Mucosa of descending colon (tissue), 3 donors: ENCODE results near the gene DDX17. TPM values are rescaled to one million over a fixed set of nuclear protein-coding genes. Genes with fewer than 3 reads are reported as not detected.

ENCODE experiments used
- ATAC-seq: fragments of 200-7000 bp; cut with Tn5 transposase; one replicate; pipeline ENCODE4 v1.9.1; 2020; ENCODE audit warnings: mild to moderate bottlenecking, moderate library complexity
- DNase-seq, 3 donors: peaks; one replicate each; pipeline ENCODE4 v3.0.0-alpha.2; 2020
- H3K36me3 ChIP-seq: fragments of 200-600 bp; one replicate; pipeline ENCODE4 v1.8.0; 2021; ENCODE audit warnings: low read depth, mild to moderate bottlenecking
- H3K4me1 ChIP-seq: fragments of 200-600 bp; one replicate; pipeline ENCODE4 v1.8.0; 2021; ENCODE audit warnings: low read depth, mild to moderate bottlenecking
- H3K4me3 ChIP-seq: fragments of 200-600 bp; one replicate; pipeline ENCODE4 v1.8.0; 2021; ENCODE audit warnings: mild to moderate bottlenecking
- H3K9me3 ChIP-seq: fragments of 200-600 bp; one replicate; pipeline ENCODE4 v1.8.0; 2021; ENCODE audit warnings: mild to moderate bottlenecking
- CTCF ChIP-seq: fragments of 200-600 bp; IDR thresholded peaks from one replicate; pipeline ENCODE4 v1.8.0; 2022; ENCODE audit warnings: antibody characterized with exemption, mild to moderate bottlenecking
- intact Hi-C, 2 donors: fragments of 100-400 bp; cut with DNase I in 1 of 2; cut with micrococcal nuclease in 1 of 2; formaldehyde crosslinking; loops; one replicate each; pipeline versions ENCODE4 v1.11.0 to v1.11.1; 2022; cut with DNase I, micrococcal nuclease
- total RNA-seq, 3 donors: library from RNA; stranded (reverse); fragmentation: NEBNext Ultra II Directional in 2 of 3; extraction: Animal tissue kit (Norgen Biotek cat#: 25700) in 2 of 3; gene quantifications; one replicate each; pipeline versions ENCODE4 v1.2.1 to v1.2.4, GENCODE V29; 2021 to 2023
- donor health status: DM: no; HTN: no; CAD: no; lungs with moderate emphysema.
- donor health status: DM: no; HTN: no; CAD: no.
- donor health status: DM: no; HTN: yes; CAD: no.

The DDX17 gene
- total RNA-seq, 3 donors from 2014 or later: 279 to 464 (median 363) TPM

DNA sequence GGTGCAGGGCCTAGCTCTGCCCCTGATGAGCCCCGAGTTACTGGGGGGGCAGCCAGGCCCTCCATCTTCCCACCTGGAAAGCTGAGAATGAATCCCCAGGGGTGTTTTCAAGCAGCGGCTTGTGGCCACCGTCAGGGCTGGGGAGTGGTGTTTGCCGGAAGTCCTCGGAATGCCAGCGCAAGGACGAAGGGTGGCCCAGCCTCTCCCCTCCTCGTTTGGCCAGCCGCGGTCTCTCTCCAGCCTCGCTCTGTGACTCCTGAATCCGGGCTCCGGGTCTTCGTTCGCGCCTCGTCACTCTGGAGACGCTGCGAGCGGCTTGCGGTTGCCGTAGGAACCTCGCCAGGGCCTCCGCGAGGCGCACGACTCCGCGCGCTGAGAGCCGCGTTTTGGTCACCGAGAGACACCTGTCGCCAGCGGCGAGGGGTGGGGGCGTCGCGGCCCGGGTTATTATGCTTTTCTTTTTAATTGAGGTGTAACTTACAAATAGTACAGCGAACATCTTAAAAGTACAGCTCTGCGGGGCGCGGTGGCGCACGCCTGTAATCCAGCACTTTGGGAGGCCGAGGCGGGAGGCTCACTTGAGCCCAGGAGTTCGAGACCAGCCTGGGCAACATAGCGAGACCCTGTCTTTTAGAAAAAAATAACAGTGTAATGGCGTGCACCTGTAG, 44.6 kb downstream of the DDX17 start:
- TF ChIP-seq CTCF: no peak
- H3K4me1 ChIP-seq: peaks cover 10% of the 10 kb centered on the region
- peak; percentile 74 to 86 (median 84) for DNase-seq
- no peaks in the 10 kb centered on the region for H3K36me3 ChIP-seq
- H3K9me3 ChIP-seq: no peaks in the 10 kb centered on the region
- intact Hi-C loops: no loop called here
- peak; percentile 81 for ATAC-seq
- no peak overlapping the region for H3K4me3 ChIP-seq

DNA sequence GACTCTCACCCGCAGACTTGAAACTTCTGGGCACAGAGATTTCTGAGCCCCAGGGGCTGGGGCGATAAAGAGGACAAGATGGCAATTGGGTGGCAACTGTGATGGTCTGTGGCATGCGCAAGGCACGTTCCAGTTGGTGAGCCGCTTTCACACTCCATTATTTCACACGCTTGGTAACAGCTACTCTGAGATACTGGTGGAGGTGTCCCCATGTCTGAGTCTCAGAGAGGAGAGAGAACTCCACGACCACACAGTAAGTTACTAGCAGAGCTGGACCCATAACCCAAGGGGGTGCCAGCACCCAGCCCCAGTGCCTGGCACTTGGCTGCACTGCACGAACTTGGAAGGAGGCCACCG, 45.1 kb downstream of the DDX17 start:
- ATAC-seq: no peak

GRCh38 chr22:38460426-38460840, 45.7 kb downstream of the DDX17 start:
- peaks cover 18% of the 10 kb centered on the region for H3K4me1 ChIP-seq
- intact Hi-C loops: no loop called here
- no peak for ATAC-seq
- no peaks in the 10 kb centered on the region for H3K9me3 ChIP-seq
- no peak overlapping the region for H3K4me3 ChIP-seq
- no peak for TF ChIP-seq CTCF
- no peak for DNase-seq
- H3K36me3 ChIP-seq: no peaks in the 10 kb centered on the region

More for the DNA sequence above, 45.1 kb downstream of the DDX17 start:
- TF ChIP-seq CTCF: no peak
- no peaks in the 10 kb centered on the region for H3K9me3 ChIP-seq
- H3K4me3 ChIP-seq: no peak overlapping the region
- intact Hi-C loops: no loop called here
- DNase-seq: peak in 1 of 3 donors; percentile 1
- H3K4me1 ChIP-seq: peaks cover 12% of the 10 kb centered on the region
- no peaks in the 10 kb centered on the region for H3K36me3 ChIP-seq

- intact Hi-C loops: no loop called here
Measured at GRCh38 chr22:38456841-38457699, 49.0 kb downstream of the DDX17 start.

DNA sequence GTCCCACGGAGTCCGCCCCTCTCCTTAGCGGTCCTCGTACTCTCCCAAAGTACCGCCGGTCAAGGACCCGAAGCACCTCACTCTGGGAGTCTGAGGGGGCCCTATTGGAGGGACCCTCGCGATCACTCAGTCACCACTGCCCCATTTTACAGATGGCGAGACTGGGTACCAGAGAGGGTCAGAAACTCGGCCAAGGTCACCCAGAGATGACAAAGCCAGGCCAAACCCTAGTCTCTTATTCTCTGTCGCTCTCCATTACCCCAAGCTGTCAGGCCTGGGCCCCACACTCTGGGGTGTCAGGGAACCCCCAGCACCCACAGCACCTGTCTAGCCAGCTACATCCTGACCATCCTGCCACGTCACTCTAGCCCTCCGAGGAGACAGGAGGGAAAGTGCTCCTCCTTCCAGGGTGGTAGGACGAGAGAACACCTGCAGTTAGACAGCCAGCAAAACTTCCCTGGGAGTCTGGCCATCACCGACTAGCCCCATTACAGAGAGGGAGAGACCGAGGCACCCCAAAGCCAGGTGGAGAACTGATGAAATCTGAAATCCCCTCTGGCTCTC, 49.8 kb downstream of the DDX17 start:
- TF ChIP-seq CTCF: no peak
- DNase-seq (no peak), ATAC-seq (no peak)
- Histone ChIP-seq H3K4me1 (peaks cover 12% of the 10 kb centered on the region), H3K9me3 (no peaks in the 10 kb centered on the region), H3K36me3 (no peaks in the 10 kb centered on the region), H3K4me3 (no peak overlapping the region)
- intact Hi-C loops: no loop called here

More at GRCh38 chr22:38456841-38457699, 49.0 kb downstream of the DDX17 start:
- peaks cover 19% of the 10 kb centered on the region for H3K4me1 ChIP-seq
- ATAC-seq (no peak), DNase-seq (no peak)
- no peaks in the 10 kb centered on the region for H3K36me3 ChIP-seq
- H3K9me3 ChIP-seq: no peaks in the 10 kb centered on the region
- H3K4me3 ChIP-seq: no peak overlapping the region
- TF ChIP-seq CTCF: no peak
